ENCODE results near the gene MAP7D2.

Gene MAP7D2

GRCh38 chrX:20063716-20064351 lies 52.9 kb downstream of the MAP7D2 start:
- CTCF ChIA-PET, result interaction anchor here (0.6 to 6.0 kb wide), 10 partner anchors 10 to 471 kb away, joined by 3 to 79 read pairs (median 3); no protein-coding TSS in a partner anchor
- TF ChIP-seq, protein P1, sequence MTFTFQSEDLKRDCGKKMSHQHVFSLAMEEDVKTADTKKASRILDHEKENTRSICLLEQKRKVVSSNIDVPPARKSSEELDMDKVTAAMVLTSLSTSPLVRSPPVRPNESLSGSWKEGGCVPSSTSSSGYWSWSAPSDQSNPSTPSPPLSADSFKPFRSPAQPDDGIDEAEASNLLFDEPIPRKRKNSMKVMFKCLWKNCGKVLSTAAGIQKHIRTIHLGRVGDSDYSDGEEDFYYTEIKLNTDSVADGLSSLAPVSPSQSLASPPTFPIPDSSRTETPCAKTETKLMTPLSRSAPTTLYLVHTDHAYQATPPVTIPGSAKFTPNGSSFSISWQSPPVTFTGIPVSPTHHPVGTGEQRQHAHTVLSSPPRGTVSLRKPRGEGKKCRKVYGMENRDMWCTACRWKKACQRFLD (tag by site-specific recombination; IDR thresholded peaks at IDR 0.05), result no peak
- TF ChIP-seq, protein P2, sequence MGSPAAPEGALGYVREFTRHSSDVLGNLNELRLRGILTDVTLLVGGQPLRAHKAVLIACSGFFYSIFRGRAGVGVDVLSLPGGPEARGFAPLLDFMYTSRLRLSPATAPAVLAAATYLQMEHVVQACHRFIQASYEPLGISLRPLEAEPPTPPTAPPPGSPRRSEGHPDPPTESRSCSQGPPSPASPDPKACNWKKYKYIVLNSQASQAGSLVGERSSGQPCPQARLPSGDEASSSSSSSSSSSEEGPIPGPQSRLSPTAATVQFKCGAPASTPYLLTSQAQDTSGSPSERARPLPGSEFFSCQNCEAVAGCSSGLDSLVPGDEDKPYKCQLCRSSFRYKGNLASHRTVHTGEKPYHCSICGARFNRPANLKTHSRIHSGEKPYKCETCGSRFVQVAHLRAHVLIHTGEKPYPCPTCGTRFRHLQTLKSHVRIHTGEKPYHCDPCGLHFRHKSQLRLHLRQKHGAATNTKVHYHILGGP (tag by site-specific recombination; IDR thresholded peaks at IDR 0.05), result no peak
- TF ChIP-seq BCL11B (tag by site-specific recombination; IDR thresholded peaks at IDR 0.05; ENCODE audit: low read depth), result no peak
- TF ChIP-seq, protein P3, sequence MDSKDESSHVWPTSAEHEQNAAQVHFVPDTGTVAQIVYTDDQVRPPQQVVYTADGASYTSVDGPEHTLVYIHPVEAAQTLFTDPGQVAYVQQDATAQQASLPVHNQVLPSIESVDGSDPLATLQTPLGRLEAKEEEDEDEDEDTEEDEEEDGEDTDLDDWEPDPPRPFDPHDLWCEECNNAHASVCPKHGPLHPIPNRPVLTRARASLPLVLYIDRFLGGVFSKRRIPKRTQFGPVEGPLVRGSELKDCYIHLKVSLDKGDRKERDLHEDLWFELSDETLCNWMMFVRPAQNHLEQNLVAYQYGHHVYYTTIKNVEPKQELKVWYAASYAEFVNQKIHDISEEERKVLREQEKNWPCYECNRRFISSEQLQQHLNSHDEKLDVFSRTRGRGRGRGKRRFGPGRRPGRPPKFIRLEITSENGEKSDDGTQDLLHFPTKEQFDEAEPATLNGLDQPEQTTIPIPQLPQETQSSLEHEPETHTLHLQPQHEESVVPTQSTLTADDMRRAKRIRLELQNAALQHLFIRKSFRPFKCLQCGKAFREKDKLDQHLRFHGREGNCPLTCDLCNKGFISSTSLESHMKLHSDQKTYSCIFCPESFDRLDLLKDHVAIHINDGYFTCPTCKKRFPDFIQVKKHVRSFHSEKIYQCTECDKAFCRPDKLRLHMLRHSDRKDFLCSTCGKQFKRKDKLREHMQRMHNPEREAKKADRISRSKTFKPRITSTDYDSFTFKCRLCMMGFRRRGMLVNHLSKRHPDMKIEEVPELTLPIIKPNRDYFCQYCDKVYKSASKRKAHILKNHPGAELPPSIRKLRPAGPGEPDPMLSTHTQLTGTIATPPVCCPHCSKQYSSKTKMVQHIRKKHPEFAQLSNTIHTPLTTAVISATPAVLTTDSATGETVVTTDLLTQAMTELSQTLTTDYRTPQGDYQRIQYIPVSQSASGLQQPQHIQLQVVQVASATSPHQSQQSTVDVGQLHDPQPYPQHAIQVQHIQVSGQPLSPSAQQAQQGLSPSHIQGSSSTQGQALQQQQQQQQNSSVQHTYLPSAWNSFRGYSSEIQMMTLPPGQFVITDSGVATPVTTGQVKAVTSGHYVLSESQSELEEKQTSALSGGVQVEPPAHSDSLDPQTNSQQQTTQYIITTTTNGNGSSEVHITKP (tag by site-specific recombination; IDR thresholded peaks at IDR 0.05), result no peak
- TF ChIP-seq, protein P4, sequence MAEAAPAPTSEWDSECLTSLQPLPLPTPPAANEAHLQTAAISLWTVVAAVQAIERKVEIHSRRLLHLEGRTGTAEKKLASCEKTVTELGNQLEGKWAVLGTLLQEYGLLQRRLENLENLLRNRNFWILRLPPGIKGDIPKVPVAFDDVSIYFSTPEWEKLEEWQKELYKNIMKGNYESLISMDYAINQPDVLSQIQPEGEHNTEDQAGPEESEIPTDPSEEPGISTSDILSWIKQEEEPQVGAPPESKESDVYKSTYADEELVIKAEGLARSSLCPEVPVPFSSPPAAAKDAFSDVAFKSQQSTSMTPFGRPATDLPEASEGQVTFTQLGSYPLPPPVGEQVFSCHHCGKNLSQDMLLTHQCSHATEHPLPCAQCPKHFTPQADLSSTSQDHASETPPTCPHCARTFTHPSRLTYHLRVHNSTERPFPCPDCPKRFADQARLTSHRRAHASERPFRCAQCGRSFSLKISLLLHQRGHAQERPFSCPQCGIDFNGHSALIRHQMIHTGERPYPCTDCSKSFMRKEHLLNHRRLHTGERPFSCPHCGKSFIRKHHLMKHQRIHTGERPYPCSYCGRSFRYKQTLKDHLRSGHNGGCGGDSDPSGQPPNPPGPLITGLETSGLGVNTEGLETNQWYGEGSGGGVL (tag by site-specific recombination; IDR thresholded peaks at IDR 0.05), result no peak
- H3K4me1 ChIP-seq (ENCODE audit: control insufficient read depth, insufficient read depth, low read length), result no peaks in the 10 kb centered on the region
- POLR2A ChIA-PET, result no interaction called here
- H3K9me3 ChIP-seq (ENCODE audit: control insufficient read depth, insufficient read depth, low read depth, low read length), result no peaks in the 10 kb centered on the region
- H3K27ac ChIP-seq (ENCODE audit: extremely low read depth, low read depth, low read length), result no peak overlapping the region
- no peak overlapping the region for H3K4me3 ChIP-seq (ENCODE audit: low read depth, low read length)
- H3K36me3 ChIP-seq (ENCODE audit: control insufficient read depth in 2 of 2, insufficient read depth in 1 of 2, low read length in 2 of 2), result no peaks in the 10 kb centered on the region

- TF ChIP-seq ZNF473 (tag by site-specific recombination; IDR thresholded peaks at IDR 0.05) (no peak), KLF8 (tag by site-specific recombination; IDR thresholded peaks at IDR 0.05) (no peak), ZFHX2 (tag by site-specific recombination; conservative IDR thresholded peaks at IDR 0.05) (no peak), FEZF1 (tag by site-specific recombination; IDR thresholded peaks at IDR 0.05) (no peak), ZFP3 (tag by site-specific recombination; IDR thresholded peaks at IDR 0.05; ENCODE audit: low read depth) (no peak), GLIS2 (tag by site-specific recombination; IDR thresholded peaks at IDR 0.05) (no peak), ZBTB11 (tag by site-specific recombination; conservative IDR thresholded peaks at IDR 0.05; ENCODE audit: low read depth) (no peak), ZNF335 (tag by site-specific recombination; conservative IDR thresholded peaks at IDR 0.05) (no peak), ZNF292 (tag by site-specific recombination; IDR thresholded peaks at IDR 0.05; ENCODE audit: borderline replicate concordance, low read depth) (no peak), KLF10 (tag by site-specific recombination; IDR thresholded peaks at IDR 0.05) (no peak), ZBTB44 (tag by site-specific recombination; IDR thresholded peaks at IDR 0.05) (no peak)
- no peaks in the 10 kb centered on the region for H3K9me3 ChIP-seq (ENCODE audit: control insufficient read depth, insufficient read depth, low read depth, low read length)
- no peak overlapping the region for H3K27ac ChIP-seq (ENCODE audit: extremely low read depth, low read depth, low read length)
- ChIA-PET CTCF (interaction anchor here (0.6 to 6.0 kb wide), 12 partner anchors 10 to 470 kb away, joined by 3 to 79 read pairs (median 3); no protein-coding TSS in a partner anchor), POLR2A (no interaction called here)
- H3K36me3 ChIP-seq (ENCODE audit: control insufficient read depth in 2 of 2, insufficient read depth in 1 of 2, low read length in 2 of 2), result no peaks in the 10 kb centered on the region
- H3K4me3 ChIP-seq (ENCODE audit: low read depth, low read length), result no peak overlapping the region
- H3K4me1 ChIP-seq (ENCODE audit: control insufficient read depth, insufficient read depth, low read length), result no peaks in the 10 kb centered on the region
Measured at GRCh38 chrX:20063153-20063552, 53.6 kb downstream of the MAP7D2 start.
